ENCODE measurements around the gene PDE11A.

PDE11A gene

GRCh38 chr2:177666408-177666807 is 406.2 kb downstream of the PDE11A start:
- DNase-seq (ENCODE audit: low read depth) = peak; percentile 23
- no peak overlapping the region for H3K4me3 ChIP-seq (ENCODE audit: control insufficient read depth, low read depth, low read length)
- TF ChIP-seq CTCF (conservative IDR thresholded peaks at IDR 0.05; ENCODE audit: control insufficient read depth, insufficient read depth, low read depth, low read length) = no peak

- no peak for DNase-seq (ENCODE audit: low read depth)
- H3K4me3 ChIP-seq (ENCODE audit: control insufficient read depth, low read depth, low read length) = no peak overlapping the region
- no peak for TF ChIP-seq CTCF (conservative IDR thresholded peaks at IDR 0.05; ENCODE audit: control insufficient read depth, insufficient read depth, low read depth, low read length)
Observed at GRCh38 chr2:177665948-177666347, 406.6 kb downstream of the PDE11A start.

GRCh38 chr2:177665328-177665727 is 407.2 kb downstream of the PDE11A start:
- no peak for DNase-seq (ENCODE audit: low read depth)
- no peak for TF ChIP-seq CTCF (conservative IDR thresholded peaks at IDR 0.05; ENCODE audit: control insufficient read depth, insufficient read depth, low read depth, low read length)
- no peak overlapping the region for H3K4me3 ChIP-seq (ENCODE audit: control insufficient read depth, low read depth, low read length)

GRCh38 chr2:177662895-177663294 is 409.7 kb downstream of the PDE11A start:
- DNase-seq (ENCODE audit: low read depth) = no peak
- TF ChIP-seq CTCF (conservative IDR thresholded peaks at IDR 0.05; ENCODE audit: control insufficient read depth, insufficient read depth, low read depth, low read length) = no peak
- no peak overlapping the region for H3K4me3 ChIP-seq (ENCODE audit: control insufficient read depth, low read depth, low read length)

GRCh38 chr2:177660742-177661141 is 411.8 kb downstream of the PDE11A start:
- DNase-seq (ENCODE audit: low read depth) = no peak
- TF ChIP-seq CTCF (conservative IDR thresholded peaks at IDR 0.05; ENCODE audit: control insufficient read depth, insufficient read depth, low read depth, low read length) = no peak
- no peak overlapping the region for H3K4me3 ChIP-seq (ENCODE audit: control insufficient read depth, low read depth, low read length)

GRCh38 chr2:177658309-177658708 is 414.3 kb downstream of the PDE11A start:
- DNase-seq (ENCODE audit: low read depth) = no peak
- no peak overlapping the region for H3K4me3 ChIP-seq (ENCODE audit: control insufficient read depth, low read depth, low read length)
- TF ChIP-seq CTCF (conservative IDR thresholded peaks at IDR 0.05; ENCODE audit: control insufficient read depth, insufficient read depth, low read depth, low read length) = no peak

GRCh38 chr2:177651833-177652232 is 420.7 kb downstream of the PDE11A start:
- TF ChIP-seq CTCF (conservative IDR thresholded peaks at IDR 0.05; ENCODE audit: control insufficient read depth, insufficient read depth, low read depth, low read length) = no peak
- DNase-seq (ENCODE audit: low read depth) = no peak
- H3K4me3 ChIP-seq (ENCODE audit: control insufficient read depth, low read depth, low read length) = no peak overlapping the region

Data from fibroblast of mammary gland (primary cell).